ENCODE measurements around the gene FSD1. TPM values are rescaled to one million over a fixed set of nuclear protein-coding genes. Genes with fewer than 3 reads are reported as not detected.
"Not testable (repeated sequence)": the region's sequence is repeated elsewhere in the genome, so short reads cannot be mapped to it uniquely, and the experiment has no call there.

Gene FSD1
- polyA plus RNA-seq, 4 donors = 1.3 to 3.2 (median 2.0) TPM

GRCh38 chr19:4326837-4327251 lies 22.4 kb downstream of the FSD1 start:
- peaks cover 2 to 25% (median 3%) of the 10 kb centered on the region in 3 donors for H3K4me1 ChIP-seq (ENCODE audit: control insufficient read depth in 3 of 3, insufficient read depth in 2 of 3, low read depth in 1 of 3, low read length in 2 of 3)
- peaks cover 0 to 13% of the 10 kb centered on the region in 2 donors for H3K9me3 ChIP-seq (ENCODE audit: control insufficient read depth in 2 of 2, insufficient read depth in 1 of 2, low read depth in 1 of 2, low read length in 1 of 2)
- H3K27ac ChIP-seq (ENCODE audit: low read depth in 1 of 3, low read length in 2 of 3) = no peak overlapping the region
- FAIRE-seq = no peak
- H3K4me3 ChIP-seq (ENCODE audit: low read depth in 1 of 3, low read length in 3 of 3) = no peak overlapping the region
- H3K27me3 ChIP-seq (ENCODE audit: control insufficient read depth in 3 of 3, insufficient read depth in 3 of 3, low read length in 3 of 3) = peaks cover 0 to 16% (median 0%) of the 10 kb centered on the region in 3 donors
- peaks cover 0 to 36% (median 5%) of the 10 kb centered on the region in 3 donors for H3K36me3 ChIP-seq (ENCODE audit: control insufficient read depth in 3 of 3, insufficient read depth in 2 of 3, low read depth in 1 of 3, low read length in 3 of 3)
- no peak for DNase-seq
- WGBS, 3 donors = 31 to 75% (median 66%) methylated on average over 33 of the region's 33 CpGs

DNA sequence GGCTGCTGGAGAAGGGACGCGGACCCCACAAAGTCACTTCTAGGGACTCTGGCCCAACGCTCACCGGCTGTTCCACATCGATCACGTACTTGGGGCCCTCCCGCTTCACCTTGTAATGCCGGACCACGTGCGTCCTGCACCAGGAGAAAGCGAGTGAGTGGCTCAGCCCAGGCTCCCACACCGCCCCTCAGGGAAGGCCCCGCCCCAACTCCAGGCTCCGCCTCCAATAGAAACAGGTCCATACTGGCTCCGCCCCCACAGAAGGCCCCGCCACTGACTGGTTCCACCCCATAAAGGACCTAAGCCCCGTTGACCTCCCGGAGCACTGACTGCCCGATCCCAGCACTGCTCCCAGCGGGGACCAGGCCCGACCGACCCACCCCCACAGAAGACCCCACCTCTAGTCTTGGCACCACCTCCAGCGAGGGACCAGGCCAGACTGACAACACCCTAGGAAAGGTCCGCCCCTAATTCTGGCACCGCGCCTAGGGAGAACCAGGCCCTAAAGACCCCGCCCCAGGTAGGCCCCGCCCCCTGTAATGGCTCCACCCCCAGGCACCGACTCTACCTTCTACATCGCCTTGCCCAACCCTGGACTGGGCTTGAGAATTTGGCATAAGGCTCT lies 23.0 kb downstream of the FSD1 start:
- FAIRE-seq = no peak
- Histone ChIP-seq H3K27ac (ENCODE audit: low read depth in 1 of 3, low read length in 2 of 3) (peak overlapping the region in 1 of 3 donors; percentile 32), H3K4me1 (ENCODE audit: control insufficient read depth in 3 of 3, insufficient read depth in 2 of 3, low read depth in 1 of 3, low read length in 2 of 3) (peaks cover 2 to 25% (median 3%) of the 10 kb centered on the region in 3 donors), H3K36me3 (ENCODE audit: control insufficient read depth in 3 of 3, insufficient read depth in 2 of 3, low read depth in 1 of 3, low read length in 3 of 3) (peaks cover 0 to 37% (median 5%) of the 10 kb centered on the region in 3 donors), H3K27me3 (ENCODE audit: control insufficient read depth in 3 of 3, insufficient read depth in 3 of 3, low read length in 3 of 3) (peaks cover 0 to 16% (median 0%) of the 10 kb centered on the region in 3 donors), H3K9me3 (ENCODE audit: control insufficient read depth in 2 of 2, insufficient read depth in 1 of 2, low read depth in 1 of 2, low read length in 1 of 2) (peaks cover 0 to 8% of the 10 kb centered on the region in 2 donors), H3K4me3 (ENCODE audit: low read depth in 1 of 3, low read length in 3 of 3) (peak overlapping the region in 2 of 3 donors; percentile 28 to 37)
- 17 to 72% (median 39%) methylated on average over 27 to 30 of the region's 30 CpGs for WGBS, 3 donors
- peak in 1 of 2 donors; percentile 90 for DNase-seq

GRCh38 chr19:4327877-4328242 lies 23.5 kb downstream of the FSD1 start:
- DNase-seq = no peak
- H3K9me3 ChIP-seq (ENCODE audit: control insufficient read depth in 2 of 2, insufficient read depth in 1 of 2, low read depth in 1 of 2, low read length in 1 of 2) = peaks cover 0 to 3% of the 10 kb centered on the region in 2 donors
- 15 to 33% (median 15%) methylated on average over 13 of the region's 13 CpGs for WGBS, 3 donors
- H3K4me1 ChIP-seq (ENCODE audit: control insufficient read depth in 3 of 3, insufficient read depth in 2 of 3, low read depth in 1 of 3, low read length in 2 of 3) = peaks cover 2 to 25% (median 3%) of the 10 kb centered on the region in 3 donors
- peak overlapping the region in 2 of 3 donors; percentile 28 to 37 for H3K4me3 ChIP-seq (ENCODE audit: low read depth in 1 of 3, low read length in 3 of 3)
- H3K36me3 ChIP-seq (ENCODE audit: control insufficient read depth in 3 of 3, insufficient read depth in 2 of 3, low read depth in 1 of 3, low read length in 3 of 3) = peaks cover 0 to 42% (median 5%) of the 10 kb centered on the region in 3 donors
- H3K27ac ChIP-seq (ENCODE audit: low read depth in 1 of 3, low read length in 2 of 3) = peak overlapping the region in 2 of 3 donors; percentile 30 to 32
- no peak for FAIRE-seq
- H3K27me3 ChIP-seq (ENCODE audit: control insufficient read depth in 3 of 3, insufficient read depth in 3 of 3, low read length in 3 of 3) = peaks cover 0 to 16% (median 0%) of the 10 kb centered on the region in 3 donors

- peak overlapping the region; percentile 23 to 68 (median 37) for H3K4me3 ChIP-seq (ENCODE audit: low read depth in 1 of 3, low read length in 3 of 3)
- 1 to 10% (median 7%) methylated on average over 37 to 49 of the region's 49 CpGs for WGBS, 3 donors
- H3K36me3 ChIP-seq (ENCODE audit: control insufficient read depth in 3 of 3, insufficient read depth in 2 of 3, low read depth in 1 of 3, low read length in 3 of 3) = peaks cover 0 to 44% (median 5%) of the 10 kb centered on the region in 3 donors
- H3K9me3 ChIP-seq (ENCODE audit: control insufficient read depth in 2 of 2, insufficient read depth in 1 of 2, low read depth in 1 of 2, low read length in 1 of 2) = peaks cover 0 to 3% of the 10 kb centered on the region in 2 donors
- peak; percentile 82 to 93 for DNase-seq
- peak overlapping the region in 2 of 3 donors; percentile 59 to 65 for H3K27ac ChIP-seq (ENCODE audit: low read depth in 1 of 3, low read length in 2 of 3)
- no peak for FAIRE-seq
- peaks cover 2 to 25% (median 3%) of the 10 kb centered on the region in 3 donors for H3K4me1 ChIP-seq (ENCODE audit: control insufficient read depth in 3 of 3, insufficient read depth in 2 of 3, low read depth in 1 of 3, low read length in 2 of 3)
- peaks cover 0 to 16% (median 0%) of the 10 kb centered on the region in 3 donors for H3K27me3 ChIP-seq (ENCODE audit: control insufficient read depth in 3 of 3, insufficient read depth in 3 of 3, low read length in 3 of 3)
These were observed 24.0 kb downstream of the FSD1 start for GRCh38 chr19:4328243-4328990.

GRCh38 chr19:4328991-4329681 lies 24.7 kb downstream of the FSD1 start:
- Histone ChIP-seq H3K27ac (ENCODE audit: low read depth in 1 of 3, low read length in 2 of 3) (peak overlapping the region in 2 of 3 donors; percentile 59 to 65), H3K36me3 (ENCODE audit: control insufficient read depth in 3 of 3, insufficient read depth in 2 of 3, low read depth in 1 of 3, low read length in 3 of 3) (peaks cover 0 to 44% (median 5%) of the 10 kb centered on the region in 3 donors), H3K27me3 (ENCODE audit: control insufficient read depth in 3 of 3, insufficient read depth in 3 of 3, low read length in 3 of 3) (peaks cover 0 to 16% (median 0%) of the 10 kb centered on the region in 3 donors), H3K4me1 (ENCODE audit: control insufficient read depth in 3 of 3, insufficient read depth in 2 of 3, low read depth in 1 of 3, low read length in 2 of 3) (peaks cover 2 to 25% (median 3%) of the 10 kb centered on the region in 3 donors), H3K4me3 (ENCODE audit: low read depth in 1 of 3, low read length in 3 of 3) (peak overlapping the region; percentile 23 to 68 (median 30))
- not testable (repeated sequence) for H3K9me3 ChIP-seq (ENCODE audit: control insufficient read depth in 2 of 2, insufficient read depth in 1 of 2, low read depth in 1 of 2, low read length in 1 of 2); FAIRE-seq
- WGBS, 3 donors = 43 to 62% (median 57%) methylated on average over 32 to 35 of the region's 35 CpGs
- peak in 1 of 2 donors; percentile 45 for DNase-seq

GRCh38 chr19:4329858-4330257 lies 25.5 kb downstream of the FSD1 start:
- H3K4me3 ChIP-seq (ENCODE audit: low read depth in 1 of 3, low read length in 3 of 3) = no peak overlapping the region
- DNase-seq (no peak), FAIRE-seq (no peak)
- peaks cover 0 to 6% of the 10 kb centered on the region in 2 donors for H3K9me3 ChIP-seq (ENCODE audit: control insufficient read depth in 2 of 2, insufficient read depth in 1 of 2, low read depth in 1 of 2, low read length in 1 of 2)
- peaks cover 0 to 16% (median 0%) of the 10 kb centered on the region in 3 donors for H3K27me3 ChIP-seq (ENCODE audit: control insufficient read depth in 3 of 3, insufficient read depth in 3 of 3, low read length in 3 of 3)
- 96 to 97% (median 96%) methylated on average over 18 to 19 of the region's 19 CpGs for WGBS, 3 donors
- peaks cover 0 to 48% (median 5%) of the 10 kb centered on the region in 3 donors for H3K36me3 ChIP-seq (ENCODE audit: control insufficient read depth in 3 of 3, insufficient read depth in 2 of 3, low read depth in 1 of 3, low read length in 3 of 3)
- peaks cover 2 to 25% (median 3%) of the 10 kb centered on the region in 3 donors for H3K4me1 ChIP-seq (ENCODE audit: control insufficient read depth in 3 of 3, insufficient read depth in 2 of 3, low read depth in 1 of 3, low read length in 2 of 3)
- H3K27ac ChIP-seq (ENCODE audit: low read depth in 1 of 3, low read length in 2 of 3) = no peak overlapping the region

GRCh38 chr19:4334929-4335570 lies 30.7 kb downstream of the FSD1 start:
- H3K4me3 ChIP-seq (ENCODE audit: low read depth in 1 of 3, low read length in 3 of 3) = no peak overlapping the region
- H3K36me3 ChIP-seq (ENCODE audit: control insufficient read depth in 3 of 3, insufficient read depth in 2 of 3, low read depth in 1 of 3, low read length in 3 of 3) = peaks cover 0 to 34% (median 0%) of the 10 kb centered on the region in 3 donors
- H3K9me3 ChIP-seq (ENCODE audit: control insufficient read depth in 2 of 2, insufficient read depth in 1 of 2, low read depth in 1 of 2, low read length in 1 of 2) = peaks cover 0 to 3% of the 10 kb centered on the region in 2 donors
- WGBS, 3 donors = 93 to 98% (median 95%) methylated on average over 7 of the region's 7 CpGs
- H3K27ac ChIP-seq (ENCODE audit: low read depth in 1 of 3, low read length in 2 of 3) = no peak overlapping the region
- no peaks in the 10 kb centered on the region for H3K27me3 ChIP-seq (ENCODE audit: control insufficient read depth in 3 of 3, insufficient read depth in 3 of 3, low read length in 3 of 3)
- FAIRE-seq = no peak
- DNase-seq = no peak
- H3K4me1 ChIP-seq (ENCODE audit: control insufficient read depth in 3 of 3, insufficient read depth in 2 of 3, low read depth in 1 of 3, low read length in 2 of 3) = peaks cover 0 to 17% (median 0%) of the 10 kb centered on the region in 3 donors
